Measurements from ENCODE around the gene TEX55. TPM values are rescaled to one million over a fixed set of nuclear protein-coding genes. Genes with fewer than 3 reads are reported as not detected.
A peak's percentile ranks its signal among the peaks of the same experiment; 100 is the strongest.
"Not testable (repeated sequence)": the region's sequence is repeated elsewhere in the genome, so short reads cannot be mapped to it uniquely, and the experiment has no call there.

TEX55 gene
- polyA plus RNA-seq (2013, experiment 1 of 2; ENCODE audit: insufficient read length), result not detected
- polyA plus RNA-seq (2013, experiment 2 of 2; ENCODE audit: insufficient read length), result not detected

DNA sequence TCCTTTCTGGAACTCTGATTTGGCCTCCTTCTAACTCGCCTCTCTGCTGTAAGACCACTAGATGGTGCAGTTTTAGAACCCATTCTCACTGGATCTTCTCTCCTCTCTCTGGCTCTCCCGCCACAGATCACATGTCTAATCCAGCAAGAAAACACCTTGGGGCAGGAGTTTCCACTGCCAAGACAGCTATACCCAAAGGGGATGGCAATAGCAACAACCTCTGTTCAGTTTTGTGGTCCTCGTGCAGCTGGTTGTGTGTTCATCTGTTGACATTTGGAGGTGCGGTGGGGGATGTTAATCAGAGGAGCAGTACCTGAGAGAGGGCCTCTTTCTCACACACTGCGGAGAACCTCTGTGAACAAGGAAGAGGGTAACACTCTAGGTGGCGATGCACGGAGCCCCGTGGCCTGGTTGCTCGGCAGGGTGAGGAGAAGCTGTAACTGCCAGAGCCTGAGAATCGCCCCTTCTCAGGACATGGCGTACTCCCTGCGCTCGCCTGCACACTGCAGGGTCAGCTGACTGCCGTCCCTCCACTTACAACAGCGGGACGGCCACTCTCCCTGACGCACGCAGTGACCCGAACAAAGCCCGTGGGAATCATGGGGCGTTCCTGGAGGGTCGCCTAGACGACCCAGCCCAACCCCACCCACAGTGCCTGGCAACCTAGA is at the start of gene TEX55:
TEX55 (plus strand) TSS at position 666 of the 668 bp plus-strand sequence. CDS start 25 bp downstream, outside the sequence.
- DNase-seq, result peak; percentile 63

DNA sequence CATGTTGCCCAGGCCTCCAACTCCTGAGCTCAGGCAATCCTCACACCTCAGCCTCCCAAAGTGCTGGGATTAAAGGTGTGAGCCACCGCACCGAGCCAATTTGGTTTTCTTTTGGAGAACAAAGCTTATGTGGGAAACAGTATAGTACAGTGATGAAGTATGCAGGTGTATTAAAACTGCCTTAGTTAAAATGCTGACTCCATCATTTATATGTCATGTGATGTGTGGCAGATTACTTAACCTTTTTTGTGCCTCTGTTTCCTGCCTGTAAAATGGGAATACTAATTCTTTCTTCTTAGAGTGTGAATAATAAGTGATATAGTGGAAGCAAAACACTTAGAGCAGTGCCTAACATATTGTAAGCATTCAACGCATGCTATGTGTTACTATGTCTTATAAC is 48.0 kb upstream of the TEX55 start:
- DNase-seq, result no peak

DNA sequence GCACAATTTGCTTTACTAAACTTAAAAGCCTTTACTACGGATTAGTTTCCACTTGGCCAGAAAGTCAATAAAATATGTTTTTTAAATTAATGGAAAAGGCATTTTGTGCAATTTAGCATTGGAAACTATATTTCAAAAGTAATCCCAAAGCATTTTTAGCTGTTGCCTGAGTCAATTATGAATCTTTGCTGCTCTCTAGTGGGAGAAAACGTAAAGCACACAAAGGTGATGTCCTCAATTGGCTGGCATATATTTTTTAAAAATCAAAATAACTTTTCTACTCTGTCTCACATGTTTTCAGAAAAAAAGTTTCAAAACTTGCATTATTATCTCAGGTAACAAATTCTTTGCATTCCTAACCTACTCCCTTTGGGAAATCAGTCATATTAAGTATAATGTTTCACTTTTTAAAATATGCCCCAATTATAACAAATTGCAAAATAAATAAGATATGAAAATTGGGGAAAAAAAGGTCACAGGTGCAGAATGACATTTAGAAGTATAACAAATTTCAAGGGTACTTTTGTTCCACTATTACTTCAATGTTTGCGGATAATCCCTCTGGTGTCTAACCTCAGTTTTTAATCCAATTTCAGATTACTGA is 47.2 kb upstream of the TEX55 start:
- peak; percentile 34 for DNase-seq

DNA sequence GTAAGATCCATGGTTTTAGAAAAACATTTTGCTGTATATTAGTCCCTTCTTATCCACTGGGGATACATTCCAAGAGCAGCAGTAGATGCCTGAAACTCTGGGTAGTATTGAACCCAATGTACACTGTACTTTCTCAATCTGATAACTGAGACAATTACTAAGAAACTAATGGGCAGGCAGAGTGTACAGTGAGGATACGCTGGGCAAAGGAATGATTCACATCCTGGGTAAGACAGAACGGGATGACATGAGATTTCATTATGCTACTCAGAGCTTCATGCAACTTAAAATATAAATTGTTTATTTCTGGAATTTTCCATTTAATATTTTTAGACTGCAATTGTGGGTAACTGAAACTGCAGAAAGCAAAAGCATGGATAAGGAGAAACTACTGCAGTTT is 46.2 kb upstream of the TEX55 start:
- DNase-seq, result no peak

DNA sequence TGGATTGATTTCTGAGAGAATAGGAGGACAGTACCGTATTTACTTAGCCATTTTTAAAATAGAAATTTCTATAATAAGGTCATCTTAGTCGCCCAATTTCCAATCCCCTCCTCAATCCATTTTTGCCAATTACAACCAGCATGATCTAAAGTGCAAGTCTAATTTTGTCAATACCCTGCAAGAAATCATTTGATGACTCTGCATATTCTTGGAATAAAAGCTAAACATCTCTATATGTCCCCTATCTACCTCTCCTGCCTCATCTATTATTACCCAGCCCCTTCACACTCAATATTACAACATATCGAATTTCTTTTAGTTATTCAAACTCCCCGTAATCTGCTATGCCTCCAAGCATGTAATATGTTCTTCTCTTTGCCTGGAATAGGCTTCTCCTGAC is 41.9 kb upstream of the TEX55 start:
- no peak for DNase-seq

DNA sequence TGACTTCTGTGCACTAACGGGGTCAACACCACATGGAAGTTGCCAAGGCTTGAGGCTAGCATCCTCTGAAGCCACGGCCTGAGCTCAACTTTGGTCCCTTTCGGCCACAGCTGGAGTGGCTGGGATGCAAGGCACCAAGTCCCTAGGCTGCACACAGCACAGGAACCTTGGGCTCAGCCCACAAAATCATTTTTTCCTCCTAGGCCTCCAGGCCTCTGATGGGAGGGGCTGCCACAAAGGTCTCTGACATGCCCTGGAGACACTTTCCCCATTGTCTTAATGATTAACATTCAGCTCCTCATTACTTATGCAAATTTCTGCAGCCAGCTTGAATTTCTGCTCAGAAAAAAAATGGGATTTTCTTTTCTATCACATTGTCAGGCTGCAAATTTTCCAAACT is 27.6 kb upstream of the TEX55 start:
- not testable (repeated sequence) for DNase-seq

DNA sequence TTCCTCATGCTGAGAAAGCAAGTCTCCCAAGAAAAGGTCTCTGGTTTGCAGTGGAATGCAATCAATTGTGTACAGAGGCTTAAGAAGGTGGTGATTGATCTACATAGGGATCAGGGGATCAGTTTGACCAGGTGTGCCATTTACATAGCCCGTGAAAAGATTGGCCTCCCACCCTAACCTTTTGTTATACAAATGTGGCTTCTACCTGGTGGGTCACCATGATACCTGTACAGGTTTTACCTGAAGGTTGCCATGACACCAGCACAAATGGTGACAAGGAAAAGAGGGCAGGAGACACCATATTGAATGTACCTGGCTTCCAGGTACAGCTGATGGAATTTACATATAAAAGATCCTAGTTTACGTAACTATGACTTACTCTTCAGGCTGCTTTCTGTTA is 25.5 kb upstream of the TEX55 start:
- DNase-seq, result no peak

DNA sequence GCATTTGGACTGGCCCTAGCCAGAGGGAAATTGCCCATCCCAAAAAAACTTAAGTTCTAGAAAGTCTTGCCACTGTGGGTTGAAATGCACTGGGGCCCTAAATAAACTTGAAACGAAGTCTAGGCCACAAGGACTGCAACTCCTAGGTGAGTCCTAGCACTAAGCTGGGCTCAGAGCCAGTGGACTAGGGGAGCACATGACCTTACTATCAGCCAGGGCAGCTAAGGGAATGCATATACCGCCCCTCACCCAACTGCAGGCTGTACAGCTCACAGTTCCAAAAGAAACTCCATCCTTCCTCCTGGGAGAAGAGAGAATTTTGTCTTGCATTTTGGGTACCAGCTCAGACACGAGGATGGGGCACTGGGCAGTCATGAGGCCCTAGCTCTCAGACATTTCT is 23.6 kb upstream of the TEX55 start:
- DNase-seq, result no peak

DNA sequence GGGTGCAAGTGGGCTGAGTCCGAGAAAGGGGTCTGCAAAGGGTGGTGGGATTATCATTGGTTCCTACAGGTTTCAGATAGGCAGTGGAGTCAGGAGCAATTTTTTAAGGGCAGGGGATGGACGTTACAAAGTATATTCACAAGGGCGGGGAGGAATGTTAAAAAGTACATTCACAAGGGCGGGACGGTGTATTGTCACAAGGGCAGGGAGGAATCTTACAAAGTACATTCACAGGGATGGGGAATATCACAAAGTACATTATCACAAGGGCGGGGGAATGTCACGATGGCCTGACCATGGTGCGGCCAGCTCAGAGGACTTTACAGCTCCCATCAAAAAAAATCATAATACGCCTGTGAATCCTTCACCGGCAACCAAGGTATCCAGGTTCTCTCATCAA is 20.6 kb upstream of the TEX55 start:
- no peak for DNase-seq

DNA sequence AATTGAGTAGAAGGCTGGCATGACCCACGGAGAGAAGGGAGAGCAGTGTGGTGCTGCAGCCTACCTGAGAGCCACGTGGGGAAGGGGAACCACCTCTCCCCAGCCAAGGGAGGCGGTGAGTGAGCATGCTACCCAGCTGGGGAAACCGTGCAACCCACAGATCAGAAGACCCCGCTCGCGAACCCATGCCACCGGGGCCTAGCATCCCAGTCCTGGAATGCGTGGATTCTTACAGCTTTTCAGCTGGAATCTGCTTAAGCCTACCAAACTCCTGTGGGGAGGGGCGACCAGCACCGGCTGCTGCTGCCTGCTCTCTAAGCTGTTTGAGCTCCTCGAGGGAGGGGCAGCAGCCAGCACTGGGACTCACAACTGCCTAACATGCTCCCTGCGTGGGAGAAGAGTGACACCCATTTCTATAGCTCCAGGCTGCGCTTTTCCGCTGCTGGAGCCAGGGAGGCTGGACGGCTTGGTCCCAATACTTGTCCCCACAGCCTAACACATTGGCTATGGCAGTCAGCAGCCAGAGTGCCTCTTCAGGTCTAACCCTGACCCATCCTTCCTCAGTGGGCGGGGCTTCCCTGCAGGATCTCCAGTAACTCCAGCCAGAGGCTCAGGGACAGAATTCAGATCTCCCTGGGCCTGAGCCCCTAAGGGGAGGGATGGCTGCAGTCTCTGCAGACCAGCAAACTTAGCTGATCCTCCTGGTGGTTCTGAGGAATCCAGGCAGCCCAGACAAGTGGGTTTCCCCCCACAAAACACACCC is 20.0 kb upstream of the TEX55 start:
- DNase-seq, result no peak

DNA sequence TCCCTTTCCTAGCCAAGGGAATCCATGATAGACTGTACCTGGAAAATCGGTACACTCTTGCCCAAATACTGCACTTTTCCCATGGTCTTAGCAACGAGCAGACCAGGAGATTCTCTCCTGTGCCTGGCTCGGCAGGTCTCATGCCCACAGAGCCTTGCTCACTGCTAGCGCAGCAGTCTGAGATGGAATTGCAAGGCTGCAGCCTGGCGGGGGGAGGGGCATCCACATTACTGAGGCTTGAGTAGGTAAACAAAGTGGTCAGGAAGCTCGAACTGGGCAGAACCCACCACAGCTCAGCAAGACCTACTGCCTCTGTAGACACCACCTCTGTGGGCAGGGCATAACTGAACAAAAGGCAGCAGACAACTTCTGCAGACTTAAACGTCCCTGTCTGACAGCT is 15.7 kb upstream of the TEX55 start:
- not testable (repeated sequence) for DNase-seq

DNA sequence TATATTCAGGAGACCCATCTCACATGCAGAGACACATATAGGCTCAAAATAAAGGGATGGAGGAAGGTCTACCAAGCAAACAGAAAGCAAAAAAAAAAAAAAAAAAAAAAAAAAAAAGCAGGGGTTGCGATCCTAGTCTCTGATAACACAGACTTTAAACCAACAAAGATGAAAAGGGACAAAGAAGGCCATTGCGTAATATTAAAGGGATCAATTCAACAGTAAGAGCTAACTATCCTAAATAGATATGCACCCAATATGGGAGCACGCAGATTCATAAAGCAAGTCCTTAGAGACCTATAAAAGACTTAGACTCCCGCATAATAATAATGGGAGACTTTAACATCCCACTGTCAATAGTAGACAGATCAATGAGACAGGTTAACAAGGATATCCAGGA is 13.7 kb upstream of the TEX55 start:
- DNase-seq, result not testable (repeated sequence)

DNA sequence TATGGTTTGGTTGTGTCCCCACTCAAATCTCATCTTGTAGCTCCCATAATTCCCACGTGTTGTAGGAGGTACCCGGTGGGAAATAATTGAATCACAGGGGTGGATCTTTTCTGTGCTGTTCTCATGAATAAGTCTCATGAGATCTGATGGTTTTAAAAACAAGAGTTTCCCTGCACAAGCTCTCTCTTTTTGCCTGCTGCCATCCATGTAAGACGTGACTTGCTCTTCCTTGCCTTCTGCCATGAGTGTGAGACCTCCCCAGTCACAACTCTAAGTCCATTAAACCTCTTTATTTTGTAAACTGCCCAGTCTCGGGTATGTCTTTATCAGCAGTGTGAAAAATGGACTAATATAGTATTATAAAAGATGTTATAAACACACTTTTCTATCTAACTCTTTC is 6.6 kb upstream of the TEX55 start:
- not testable (repeated sequence) for DNase-seq

DNA sequence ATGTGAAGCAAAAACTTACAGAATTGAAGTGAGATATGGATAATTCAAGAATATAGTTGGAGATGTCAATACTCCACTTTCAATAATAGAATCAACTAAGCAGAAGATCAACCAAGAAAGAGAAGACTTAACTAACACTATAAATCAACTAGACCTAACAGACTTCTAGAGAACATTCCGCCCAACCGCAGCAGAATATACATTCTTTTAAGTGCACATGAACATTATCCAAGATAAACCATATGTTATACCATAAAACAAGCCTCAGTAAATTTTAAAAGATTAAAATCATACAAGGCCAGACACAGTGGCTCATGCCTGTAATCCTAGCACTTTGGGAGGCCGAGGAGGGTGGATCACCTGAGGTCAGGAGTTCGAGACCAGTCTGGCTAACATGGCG is 5.5 kb upstream of the TEX55 start:
- DNase-seq, result peak; percentile 9

DNA sequence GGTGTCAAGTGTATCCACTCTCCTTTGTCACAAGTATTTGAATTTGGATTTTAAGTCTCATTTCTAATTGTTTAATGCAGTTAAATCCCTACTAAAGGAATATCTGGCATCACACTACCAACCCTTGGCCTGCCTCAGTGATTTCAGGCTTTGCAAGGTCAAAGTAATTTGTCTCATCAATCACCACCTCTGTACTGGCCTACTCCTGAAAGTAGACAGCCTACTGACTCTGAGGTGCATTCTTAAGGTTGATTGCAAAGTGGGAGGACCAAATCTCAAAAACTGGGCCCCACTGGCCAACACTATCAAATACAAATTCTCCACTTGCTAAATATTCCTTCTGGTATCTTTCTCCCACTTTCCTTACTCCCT is 851 bp upstream of the TEX55 start:
- DNase-seq, result no peak

DNA sequence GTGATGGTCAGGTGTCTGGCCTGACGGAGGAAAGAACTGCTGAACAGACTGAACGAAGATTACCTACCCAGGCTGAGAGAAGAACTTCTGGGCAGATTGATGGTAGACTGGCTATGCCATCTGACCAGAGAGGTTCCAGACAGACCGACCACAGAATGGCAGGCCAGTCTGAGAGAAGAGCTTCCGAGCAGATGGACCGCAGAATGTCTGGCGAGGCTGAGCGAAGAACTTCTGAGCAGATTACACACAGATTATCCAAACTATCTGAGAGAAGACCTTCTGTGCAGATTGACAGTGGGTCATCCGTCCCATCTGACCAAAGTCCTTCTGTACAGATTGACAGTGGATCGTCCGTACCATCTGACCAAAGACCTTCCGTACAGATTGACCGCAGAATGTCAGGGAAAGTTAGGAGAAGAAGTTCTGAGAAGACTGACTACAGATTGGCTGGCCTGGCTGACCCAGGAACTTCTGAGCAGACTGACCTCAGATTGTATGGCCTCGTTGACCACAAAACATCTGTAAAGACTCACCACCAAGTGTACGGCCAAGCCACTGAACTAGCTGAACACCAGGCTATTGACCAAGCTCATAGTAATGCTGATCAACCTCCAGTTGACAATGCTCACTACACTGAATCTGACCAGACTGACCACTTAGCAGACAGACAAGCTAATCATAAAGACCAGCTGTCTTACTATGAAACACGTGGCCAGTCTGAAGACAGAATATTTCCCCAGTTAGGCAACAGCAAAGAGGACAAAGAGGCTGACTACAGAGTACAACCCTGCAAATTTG is 812 bp downstream of the TEX55 start:
- DNase-seq, result no peak

DNA sequence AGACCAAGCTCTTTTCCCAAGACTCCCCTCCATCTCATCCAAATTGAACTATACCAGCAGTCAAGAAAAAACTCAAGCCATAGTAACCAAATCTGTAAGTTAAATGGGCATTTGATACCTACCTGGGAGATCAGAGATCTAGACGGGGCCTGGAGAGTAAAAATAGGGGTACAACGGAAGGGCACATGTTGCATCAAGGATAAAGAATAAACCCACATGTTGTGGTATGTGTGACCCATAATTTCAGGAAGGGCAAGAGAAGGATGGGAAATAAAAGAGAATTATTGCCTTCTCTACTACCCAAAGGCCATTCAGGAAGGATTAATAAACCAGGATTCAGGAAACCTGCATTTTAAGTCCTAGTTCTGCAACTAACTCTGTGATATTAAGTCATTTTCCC is 1.5 kb downstream of the TEX55 start:
- DNase-seq, result no peak

DNA sequence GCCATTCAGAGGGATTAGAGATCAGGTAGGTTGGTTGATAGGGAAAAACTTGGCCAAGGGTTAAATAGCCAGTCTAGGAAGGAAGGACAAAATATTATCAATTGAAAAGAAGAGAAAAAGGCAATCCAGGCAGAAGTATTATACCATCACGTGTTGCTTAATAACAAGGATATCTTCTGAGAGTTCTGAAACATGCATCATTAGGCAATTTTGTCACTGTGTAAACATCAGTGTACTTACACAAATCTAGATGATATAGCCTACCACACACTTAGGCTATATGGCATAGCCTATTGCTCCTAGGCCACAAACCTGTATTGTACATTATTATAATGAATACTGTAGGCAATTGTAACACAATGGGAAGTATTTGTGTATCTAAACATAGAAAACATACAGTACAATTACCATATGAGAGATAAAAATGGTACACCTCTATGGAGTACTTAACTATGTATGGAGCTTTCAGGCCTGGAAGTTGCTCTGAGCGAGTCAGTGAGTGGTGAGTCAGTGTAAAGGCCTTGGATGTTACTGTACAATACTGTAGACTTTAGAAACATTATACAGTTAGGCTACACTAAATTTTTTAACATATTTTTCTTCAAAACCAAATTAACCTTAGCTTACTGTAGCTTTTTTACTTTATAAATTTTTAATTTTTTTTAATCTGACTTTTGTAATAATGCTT is 2.7 kb downstream of the TEX55 start:
- peak; percentile 56 for DNase-seq

DNA sequence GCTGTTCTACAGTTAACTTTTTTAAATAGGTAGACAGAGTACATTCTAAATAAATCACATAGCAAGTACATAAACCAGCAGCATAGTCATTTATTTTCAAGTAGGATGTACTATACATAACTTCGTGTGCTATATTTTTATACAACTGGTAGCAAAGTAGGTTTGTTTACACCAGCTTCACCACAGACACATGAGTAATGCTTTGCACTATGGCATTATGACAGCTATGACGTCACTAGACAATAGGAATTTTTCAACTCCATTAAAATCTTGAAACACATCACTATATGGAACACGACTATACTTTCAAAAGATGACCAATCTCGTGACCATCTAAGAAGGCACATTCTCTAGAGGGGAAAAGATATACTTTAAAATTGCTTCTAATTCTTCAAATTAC is 3.5 kb downstream of the TEX55 start:
- DNase-seq, result peak; percentile 53

DNA sequence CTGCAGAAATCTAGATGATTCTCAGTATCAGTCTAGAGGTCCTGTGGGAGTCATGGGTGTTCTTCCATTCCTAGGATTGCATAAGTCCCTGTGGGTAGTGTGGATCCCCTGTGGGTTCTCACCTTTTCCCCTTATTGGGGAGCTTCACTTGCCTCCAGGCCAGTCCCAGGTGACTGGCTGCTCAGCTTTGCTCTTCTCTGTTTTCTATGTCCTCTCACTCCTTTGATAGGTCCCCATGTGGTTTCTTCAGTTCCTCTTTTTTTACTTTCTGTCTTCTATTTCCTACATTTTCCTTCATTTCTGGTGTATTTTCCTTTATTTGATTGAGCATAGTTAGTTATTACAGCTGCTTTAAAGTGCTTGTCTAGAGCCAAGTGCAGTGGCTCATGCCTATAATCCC is 10.9 kb downstream of the TEX55 start:
- DNase-seq, result no peak

DNA sequence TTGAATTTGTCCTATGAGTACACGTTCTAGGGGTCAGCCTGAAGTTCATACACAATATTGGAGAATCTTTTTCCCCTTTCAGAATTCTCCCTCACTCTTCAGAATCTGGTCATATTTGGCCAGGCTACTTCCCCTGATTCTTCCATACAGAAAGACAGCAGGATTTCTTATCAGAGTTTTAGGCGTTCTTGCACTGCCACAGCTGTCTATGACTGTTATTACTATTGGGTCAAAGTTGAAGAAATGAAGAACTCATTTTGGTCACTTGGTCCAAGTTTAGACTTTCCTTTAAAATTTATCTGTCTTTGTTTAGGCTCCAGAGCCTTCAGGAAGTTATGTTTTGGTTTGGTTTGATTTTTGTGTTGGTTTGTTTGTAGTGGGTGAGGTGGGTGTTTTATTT is 12.0 kb downstream of the TEX55 start:
- DNase-seq, result no peak

DNA sequence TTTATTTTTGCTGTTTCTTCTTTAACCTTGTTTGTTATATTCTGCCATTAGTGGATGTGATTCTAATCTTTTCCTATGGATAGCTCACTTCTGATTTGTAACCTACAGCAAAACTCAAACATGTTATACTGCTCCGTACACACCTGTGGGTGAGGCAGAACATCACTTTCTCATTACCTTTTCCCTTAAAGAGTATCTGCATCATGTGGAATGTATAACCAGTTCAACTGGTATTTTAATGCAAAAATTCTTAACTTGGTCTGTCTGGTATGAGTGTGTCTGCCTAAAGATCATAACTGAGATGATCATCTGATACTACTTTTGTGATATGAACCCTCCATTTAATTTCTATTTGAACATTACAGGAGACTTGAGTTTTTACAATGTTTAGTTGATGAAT is 14.4 kb downstream of the TEX55 start:
- DNase-seq, result no peak

Data from fibroblast of skin of scalp (primary cell).